Stimulated activated CD4-positive, alpha-beta T cell treated with anti-CD3 and anti-CD28 coated beads, TNF-alpha, amount 100 ng/mL, for 1 hour (primary cell): ENCODE measurements around the gene MRPS16.
"Not testable (repeated sequence)": the region's sequence is repeated elsewhere in the genome, so short reads cannot be mapped to it uniquely, and the experiment has no call there.

Experiments
- DNase-seq, 3 donors: peaks; one replicate each; pipeline ENCODE4 v3.0.0-alpha.2; 2020; ENCODE audit warnings: low read depth in 3 of 3, low spot score in 1 of 3

The MRPS16 gene

GRCh38 chr10:73252445-73253224, at the start of gene MRPS16:
TSS of gene MRPS16 (minus strand) at chr10:73252644. CDS start at chr10:73252482, 162 bp downstream.
- DNase-seq = peak; percentile 76 to 82 (median 78)

- no peak for DNase-seq
These were observed 44.5 kb upstream of the MRPS16 start for GRCh38 chr10:73296946-73297345.

- no peak for DNase-seq
These were observed 41.0 kb upstream of the MRPS16 start for GRCh38 chr10:73293461-73293860.

- no peak for DNase-seq
These were observed 37.5 kb upstream of the MRPS16 start for GRCh38 chr10:73289958-73290357.

GRCh38 chr10:73287441-73287840, 35.0 kb upstream of the MRPS16 start:
- no peak for DNase-seq

GRCh38 chr10:73281097-73281496, 28.7 kb upstream of the MRPS16 start:
- DNase-seq = no peak

GRCh38 chr10:73264423-73264822, 12.0 kb upstream of the MRPS16 start:
- DNase-seq = no peak

GRCh38 chr10:73263693-73264347, 11.4 kb upstream of the MRPS16 start:
- DNase-seq = no peak

GRCh38 chr10:73262880-73263555, 10.6 kb upstream of the MRPS16 start:
- no peak for DNase-seq

- DNase-seq = no peak
These were observed 9.8 kb upstream of the MRPS16 start for GRCh38 chr10:73262105-73262730.

GRCh38 chr10:73261362-73261995, 9.0 kb upstream of the MRPS16 start:
- no peak for DNase-seq

- DNase-seq = not testable (repeated sequence)
These were observed 6.2 kb upstream of the MRPS16 start for GRCh38 chr10:73258612-73259011.

- DNase-seq = no peak
These were observed 746 bp upstream of the MRPS16 start for GRCh38 chr10:73253225-73253555.

GRCh38 chr10:73251683-73252444, 580 bp downstream of the MRPS16 start:
- DNase-seq = no peak

GRCh38 chr10:73248259-73248724, 4.2 kb downstream of the MRPS16 start:
- no peak for DNase-seq

- DNase-seq = no peak
These were observed 4.8 kb downstream of the MRPS16 start for GRCh38 chr10:73247509-73248258.

- peak; percentile 82 to 99 (median 94) for DNase-seq
These were observed 5.6 kb downstream of the MRPS16 start, which contains the start of gene DNAJC9 for GRCh38 chr10:73246646-73247508. TSS of gene DNAJC9 (minus strand) at chr10:73247255. CDS start at chr10:73247189, 66 bp downstream.

- no peak for DNase-seq
These were observed 6.2 kb downstream of the MRPS16 start for GRCh38 chr10:73246322-73246645.
